ENCODE results near the gene USP48.

GRCh38 chr1:21813542-21813941 lies 30.6 kb upstream of the USP48 start:
- TF ChIP-seq CTCF (IDR thresholded peaks at IDR 0.05) (no peak), POLR2A (IDR thresholded peaks at IDR 0.05) (no peak)

Measured in prostate gland (tissue), 2 donors.